PFSK-1 (cell line): ENCODE results near the gene MAPK8IP3.

Experiments
- FOXP2 ChIP-seq: optimal IDR thresholded peaks from 2 replicates; pipeline ENCODE3; 2011; ENCODE audit warnings: borderline replicate concordance, control low read depth, inconsistent platforms; ENCODE audit not compliant: insufficient read depth; ENCODE audit errors: extremely low read length, extremely low read depth
- POLR2AphosphoS5 ChIP-seq: IDR thresholded peaks from 2 replicates; pipeline ENCODE4 v1.6.1; 2012; ENCODE audit warnings: low read depth, mild to moderate bottlenecking, control low read depth, low read length, moderate library complexity
- REST ChIP-seq, 2 experiments: IDR thresholded peaks; 2 replicates each; pipeline versions ENCODE4 v1.6.1 to v1.8.0; 2011 to 2012; ENCODE audit warnings: low read depth in 2 of 2, low read length in 2 of 2, control low read depth in 1 of 2, inconsistent platforms in 1 of 2, mild to moderate bottlenecking in 1 of 2, moderate library complexity in 1 of 2; ENCODE audit not compliant: insufficient read depth in 1 of 2
- SIN3A ChIP-seq: IDR thresholded peaks from 2 replicates; pipeline ENCODE4 v1.6.1; 2012; ENCODE audit warnings: mild to moderate bottlenecking, low read length, moderate library complexity, borderline replicate concordance; ENCODE audit not compliant: insufficient read depth
- TAF1 ChIP-seq: IDR thresholded peaks from 2 replicates; pipeline ENCODE4 v1.6.1; 2012; ENCODE audit warnings: low read length, control low read depth, borderline replicate concordance; ENCODE audit not compliant: insufficient read depth

MAPK8IP3 gene

GRCh38 chr16:1745181-1745899 lies 39.3 kb downstream of the MAPK8IP3 start:
- TF ChIP-seq REST (IDR thresholded peaks at IDR 0.05; ENCODE audit: insufficient read depth in 1 of 2, low read depth in 2 of 2, low read length in 2 of 2) (no peak), FOXP2 (no peak), TAF1 (no peak), POLR2AphosphoS5 (no peak), SIN3A (no peak)

GRCh38 chr16:1745900-1746692 lies 40.1 kb downstream of the MAPK8IP3 start:
- TF ChIP-seq POLR2AphosphoS5: no peak
- TF ChIP-seq FOXP2: no peak
- TF ChIP-seq TAF1: no peak
- no peak for TF ChIP-seq SIN3A
- TF ChIP-seq REST (IDR thresholded peaks at IDR 0.05; ENCODE audit: insufficient read depth in 1 of 2, low read depth in 2 of 2, low read length in 2 of 2): no peak

GRCh38 chr16:1746693-1747195 lies 40.7 kb downstream of the MAPK8IP3 start:
- no peak for TF ChIP-seq SIN3A
- no peak for TF ChIP-seq FOXP2
- no peak for TF ChIP-seq REST (IDR thresholded peaks at IDR 0.05; ENCODE audit: insufficient read depth in 1 of 2, low read depth in 2 of 2, low read length in 2 of 2)
- TF ChIP-seq POLR2AphosphoS5: no peak
- TF ChIP-seq TAF1: no peak

GRCh38 chr16:1747934-1748333 lies 41.9 kb downstream of the MAPK8IP3 start:
- no peak for TF ChIP-seq REST (IDR thresholded peaks at IDR 0.05; ENCODE audit: insufficient read depth in 1 of 2, low read depth in 2 of 2, low read length in 2 of 2)
- TF ChIP-seq SIN3A: no peak
- TF ChIP-seq TAF1: no peak
- TF ChIP-seq POLR2AphosphoS5: no peak
- TF ChIP-seq FOXP2: no peak
